Measurements from ENCODE around the gene DUSP16.
"Not testable (repeated sequence)": the region's sequence is repeated elsewhere in the genome, so short reads cannot be mapped to it uniquely, and the experiment has no call there.

DUSP16 gene

DNA sequence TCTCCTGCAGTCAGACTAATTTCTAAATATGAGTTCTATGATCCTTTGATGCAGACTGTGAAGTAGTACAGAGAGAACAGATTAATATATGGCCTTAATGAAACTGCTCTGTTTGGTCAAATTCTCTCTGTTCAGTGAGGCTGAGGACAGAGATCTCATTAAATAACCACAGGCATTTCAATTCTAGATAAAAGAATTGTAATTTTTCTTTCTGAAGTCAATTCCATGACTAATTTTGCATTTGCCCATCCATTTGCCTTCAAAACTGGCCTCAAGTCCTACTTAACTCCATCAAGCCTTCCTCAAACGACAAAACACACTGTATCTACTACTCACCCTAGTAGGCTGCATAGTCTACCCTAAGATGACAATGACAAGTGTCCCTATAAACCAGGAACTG lies 67.1 kb downstream of the DUSP16 start:
- DNase-seq (ENCODE audit: low spot score) = no peak

DNA sequence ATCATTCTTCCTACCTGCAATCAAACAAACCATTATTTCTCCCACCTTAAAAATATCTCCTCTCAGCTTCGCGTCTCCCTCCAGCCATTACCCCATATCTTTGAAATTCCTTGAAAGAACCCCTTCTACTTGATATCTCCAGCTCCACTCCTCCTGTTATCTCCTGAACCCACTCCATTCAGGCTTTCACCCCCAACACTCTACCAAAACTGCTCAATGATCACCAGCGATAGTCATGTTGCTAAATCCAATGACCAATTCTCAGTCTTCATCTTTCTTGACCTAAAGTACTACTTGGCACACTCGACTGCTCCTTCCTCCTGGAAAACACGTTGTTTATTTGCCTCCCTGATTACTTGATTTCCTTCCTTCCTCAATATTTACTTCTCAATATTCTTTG lies 70.1 kb downstream of the DUSP16 start:
- DNase-seq (ENCODE audit: low spot score) = no peak

DNA sequence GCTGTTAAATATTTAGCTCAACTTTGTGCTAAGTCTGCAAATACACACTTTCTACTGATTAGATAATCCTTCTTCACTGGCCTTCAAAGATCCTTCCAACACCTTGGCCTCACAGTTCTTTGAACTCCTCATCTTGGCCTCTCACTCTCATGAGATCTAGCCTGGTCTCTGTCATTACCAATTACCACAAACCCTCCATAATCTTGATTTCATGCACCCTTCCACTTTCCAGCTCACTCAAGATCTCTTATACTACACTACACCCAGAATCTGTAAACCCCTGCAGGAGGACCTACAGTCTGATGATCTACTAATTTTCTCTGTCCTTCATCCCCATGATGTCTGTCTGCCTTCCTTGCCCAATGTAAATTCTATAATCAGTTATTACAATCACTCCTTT lies 71.1 kb downstream of the DUSP16 start:
- DNase-seq (ENCODE audit: low spot score) = no peak

GRCh38 chr12:12488823-12489550 lies 73.7 kb downstream of the DUSP16 start:
- no peak for DNase-seq (ENCODE audit: low spot score)

DNA sequence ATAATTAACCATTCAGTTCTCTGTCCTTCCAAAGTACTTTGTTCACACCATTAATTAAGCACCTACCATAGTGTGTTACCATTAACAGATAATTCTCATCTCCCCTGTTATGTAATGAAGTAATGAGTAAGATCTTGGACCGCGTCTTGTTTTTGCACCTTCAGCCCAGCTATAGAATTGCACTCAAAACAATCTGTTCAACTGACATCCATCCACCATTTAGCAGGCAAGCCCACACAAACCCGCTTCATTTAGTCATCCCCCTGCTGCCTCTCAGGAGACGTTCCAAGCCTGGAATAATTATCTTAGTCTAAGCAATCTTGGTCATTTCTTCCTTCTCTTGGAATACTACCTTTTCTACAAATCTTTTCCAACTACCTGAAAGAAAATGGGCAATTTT lies 74.4 kb downstream of the DUSP16 start:
- no peak for DNase-seq (ENCODE audit: low spot score)

DNA sequence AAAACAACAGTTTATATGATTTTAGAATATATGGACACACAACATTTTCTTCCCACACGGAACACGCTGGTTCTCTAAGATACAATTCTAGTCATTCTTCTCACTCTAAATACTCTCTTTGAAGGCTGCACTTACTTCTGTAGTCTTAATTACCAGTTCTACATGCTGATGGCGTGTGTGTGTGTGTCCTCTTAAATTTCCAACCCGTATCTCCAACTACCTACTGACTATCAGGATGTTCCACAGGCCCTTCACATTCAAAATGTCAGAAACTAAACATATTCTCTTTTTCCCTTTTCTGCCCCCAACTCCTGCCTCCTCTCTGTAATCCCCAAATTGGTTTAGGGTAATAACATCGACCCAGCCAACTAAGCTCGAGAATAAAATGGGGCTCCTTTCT lies 75.2 kb downstream of the DUSP16 start:
- no peak for DNase-seq (ENCODE audit: low spot score)

DNA sequence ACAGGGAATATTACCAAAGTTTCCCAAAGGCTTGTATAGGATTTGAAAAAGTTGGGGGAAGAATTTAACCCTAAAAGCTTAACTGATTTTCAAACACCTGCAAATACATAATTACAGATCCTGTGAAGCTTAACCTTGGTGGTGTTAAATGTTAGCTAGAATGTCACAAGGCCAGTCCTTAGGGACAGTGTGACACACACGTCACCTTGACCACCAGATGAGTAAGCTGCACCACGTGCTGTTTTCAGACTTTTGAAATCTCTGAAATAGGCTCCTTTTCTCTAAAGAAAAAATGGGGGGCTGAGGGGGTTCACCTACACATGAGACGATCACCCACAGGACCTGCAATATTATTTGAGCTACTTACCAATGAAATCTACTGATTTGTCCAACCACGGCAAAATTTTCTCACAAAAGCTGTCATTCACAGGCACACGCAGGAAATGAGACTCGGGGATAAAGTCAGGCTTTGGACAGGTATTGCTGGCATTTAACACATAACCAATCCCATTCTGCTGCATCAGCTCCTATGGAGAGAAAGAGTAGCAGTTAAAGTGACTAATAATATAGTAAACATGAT lies 75.9 kb downstream of the DUSP16 start:
- no peak for DNase-seq (ENCODE audit: low spot score)

GRCh38 chr12:12483438-12483837 lies 79.2 kb downstream of the DUSP16 start:
- DNase-seq (ENCODE audit: low spot score) = no peak

GRCh38 chr12:12482959-12483358 lies 79.7 kb downstream of the DUSP16 start:
- no peak for DNase-seq (ENCODE audit: low spot score)

DNA sequence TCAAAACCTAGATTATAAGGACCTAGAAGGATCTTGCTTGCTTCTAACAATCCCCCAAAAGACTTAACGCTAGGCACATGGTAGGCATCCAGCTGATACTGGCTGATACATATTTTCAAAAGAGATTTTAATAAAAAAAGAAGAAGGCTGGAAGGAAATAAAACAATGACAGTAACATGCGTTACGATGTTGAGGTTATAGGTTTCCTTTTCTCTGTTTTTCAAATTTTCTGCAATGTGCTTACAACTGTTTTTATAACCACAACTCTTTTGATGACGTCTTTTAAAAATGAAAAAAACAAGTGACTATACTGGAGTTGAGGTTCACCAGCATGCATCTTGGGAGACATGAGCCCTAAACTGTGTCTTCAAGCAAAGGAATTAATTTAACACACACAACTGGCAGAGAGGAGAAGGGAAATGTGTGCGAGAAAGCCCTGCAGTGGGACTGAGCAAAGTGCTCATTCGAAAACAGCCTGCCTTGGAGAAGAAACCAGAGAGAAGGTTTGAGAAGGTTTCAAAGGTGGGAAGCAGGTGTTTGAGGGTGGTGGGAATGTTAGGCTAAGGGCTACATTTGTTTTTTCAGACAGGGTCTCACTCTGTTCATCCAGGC lies 80.4 kb downstream of the DUSP16 start:
- no peak for DNase-seq (ENCODE audit: low spot score)

DNA sequence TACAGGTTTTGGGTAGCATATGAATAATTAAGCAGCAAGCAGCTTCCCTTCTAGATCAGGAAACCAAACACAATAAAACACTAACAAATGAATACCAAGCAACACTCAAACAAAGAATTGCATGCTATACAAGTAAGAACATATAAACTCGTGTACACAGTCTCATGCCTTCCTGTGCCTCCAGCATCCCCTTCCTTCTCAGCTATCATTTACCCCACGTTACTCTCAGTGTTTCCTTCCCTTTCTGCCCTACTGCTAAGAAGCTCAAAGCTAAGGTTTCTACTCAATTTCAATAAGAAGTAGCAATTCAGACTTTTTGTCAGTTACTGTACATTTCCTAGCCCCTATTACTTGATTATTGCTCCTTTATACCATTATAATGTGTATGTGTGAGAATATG lies 81.0 kb downstream of the DUSP16 start:
- no peak for DNase-seq (ENCODE audit: low spot score)

- DNase-seq (ENCODE audit: low spot score) = no peak
These were observed 82.6 kb downstream of the DUSP16 start for GRCh38 chr12:12480074-12480473.

GRCh38 chr12:12477532-12477890 lies 85.2 kb downstream of the DUSP16 start:
- no peak for DNase-seq (ENCODE audit: low spot score)

DNA sequence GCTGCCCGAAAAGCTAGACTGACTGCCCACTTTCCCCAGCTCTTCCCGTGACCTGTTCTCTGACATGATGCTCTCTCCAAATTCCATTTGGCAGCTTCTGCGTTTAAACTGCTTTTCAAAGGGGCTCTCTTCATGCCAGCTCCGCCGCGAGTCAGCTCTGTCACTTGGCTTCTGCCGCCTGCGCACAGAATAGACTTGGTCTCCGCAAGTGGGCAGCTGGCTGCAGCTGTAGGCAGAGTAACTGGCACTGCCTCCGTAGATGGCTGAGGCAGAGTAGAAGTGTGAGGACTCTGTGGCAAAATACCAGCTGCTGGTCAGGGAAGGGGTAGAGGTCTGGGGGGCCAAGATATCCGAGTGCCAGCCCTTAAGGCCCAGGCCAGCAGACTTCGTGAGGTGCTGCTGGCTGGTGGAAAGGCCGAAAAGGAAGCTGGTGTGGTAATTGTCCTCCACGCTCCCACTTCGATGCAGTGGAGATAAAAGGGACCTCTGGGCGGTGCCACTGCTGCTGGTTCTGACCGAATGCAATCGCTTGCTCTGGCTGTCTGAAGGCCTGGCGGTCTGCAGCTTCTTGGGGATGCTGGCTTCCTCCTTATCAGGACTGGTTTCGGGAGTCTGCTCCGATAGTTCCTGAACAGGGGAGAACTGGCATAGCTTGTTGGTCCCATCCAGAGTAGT lies 85.7 kb downstream of the DUSP16 start:
- peak; percentile 67 for DNase-seq (ENCODE audit: low spot score)

GRCh38 chr12:12474931-12475795 lies 87.5 kb downstream of the DUSP16 start:
- no peak for DNase-seq (ENCODE audit: low spot score)

DNA sequence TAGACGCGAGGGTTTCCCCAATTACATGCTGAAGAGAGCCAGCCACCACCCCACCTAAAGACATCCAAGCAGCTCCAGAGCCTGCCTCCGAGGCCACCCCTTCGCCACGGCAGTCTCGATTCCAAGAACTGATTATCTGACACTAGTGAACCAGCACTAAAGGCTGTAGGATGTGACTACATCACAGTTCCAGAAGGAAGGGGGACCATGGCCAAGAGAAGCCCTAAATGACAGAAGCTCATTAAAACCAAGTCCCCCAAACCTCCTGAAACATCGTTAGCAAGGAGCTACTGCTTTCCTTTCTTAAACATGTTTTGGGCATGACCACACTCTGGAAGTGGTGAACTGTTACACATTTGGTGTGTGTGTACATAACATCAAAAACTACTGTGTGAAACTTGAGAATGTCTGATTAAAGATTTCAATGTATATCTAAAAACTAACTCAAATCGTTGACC lies 88.2 kb downstream of the DUSP16 start:
- DNase-seq (ENCODE audit: low spot score) = no peak

GRCh38 chr12:12473223-12473622 lies 89.4 kb downstream of the DUSP16 start:
- no peak for DNase-seq (ENCODE audit: low spot score)

DNA sequence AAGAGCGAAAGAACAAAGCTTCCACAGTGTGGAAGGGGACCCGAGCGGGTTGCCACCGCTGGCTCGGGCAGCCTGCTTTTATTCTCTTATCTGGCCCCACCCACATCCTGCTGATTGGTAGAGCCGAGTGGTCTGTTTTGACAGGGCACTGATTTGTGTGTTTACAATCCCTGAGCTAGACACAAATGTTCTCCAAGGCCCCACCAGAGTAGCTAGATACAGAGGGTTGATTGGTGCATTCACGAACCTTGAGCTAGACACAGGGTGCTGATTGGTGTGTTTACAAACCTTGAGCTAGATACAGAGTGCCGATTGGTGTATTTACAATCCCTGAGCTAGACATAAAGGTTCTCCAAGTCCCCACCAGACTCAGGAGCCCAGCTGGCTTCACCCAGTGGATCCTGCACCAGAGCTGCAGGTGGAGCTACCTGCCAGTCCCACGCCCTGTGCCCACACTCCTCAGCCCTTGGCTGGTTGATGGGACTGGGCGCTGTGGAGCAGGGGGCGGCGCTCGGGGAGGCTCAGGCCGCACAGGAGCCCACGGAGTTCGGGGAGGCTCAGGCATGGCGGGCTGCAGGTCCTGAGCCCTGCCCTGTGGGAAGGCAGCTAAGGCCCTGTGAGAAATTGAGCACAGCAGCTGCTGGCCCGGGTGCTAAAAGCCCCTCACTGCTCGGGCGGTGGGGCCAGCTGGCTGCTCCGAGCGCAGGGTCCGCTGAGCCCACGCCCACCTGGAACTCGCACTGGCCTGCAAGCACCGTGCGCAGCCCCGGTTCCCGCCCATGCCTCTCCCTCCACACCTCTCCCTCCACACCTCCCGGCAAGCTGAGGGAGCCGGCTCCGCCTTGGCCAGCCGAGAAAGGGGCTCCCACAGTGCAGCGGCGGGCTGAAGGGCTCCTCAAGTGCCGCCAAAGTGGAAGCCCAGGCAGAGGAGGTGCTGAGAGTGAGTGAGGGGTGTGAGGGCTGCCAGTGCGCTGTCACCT lies 90.4 kb downstream of the DUSP16 start:
- not testable (repeated sequence) for DNase-seq (ENCODE audit: low spot score)

GRCh38 chr12:12470751-12471306 lies 91.8 kb downstream of the DUSP16 start:
- no peak for DNase-seq (ENCODE audit: low spot score)

GRCh38 chr12:12469386-12469785 lies 93.3 kb downstream of the DUSP16 start:
- DNase-seq (ENCODE audit: low spot score) = no peak

All from left forelimb (tissue), 1 donor.